HL-60 (cell line): Measurements from ENCODE around the gene COX18.

Source experiments
- GABPA ChIP-seq: IDR thresholded peaks from 2 replicates; pipeline ENCODE4 v1.6.1; 2012; ENCODE audit warnings: low read depth
- POLR2AphosphoS5 ChIP-seq: IDR thresholded peaks from 2 replicates; pipeline ENCODE4 v1.6.1; 2012; ENCODE audit warnings: low read depth
- TF ChIP-seq, protein P1 (sequence below): IDR thresholded peaks from one replicate; pipeline ENCODE4 v1.5.1; 2011; ENCODE audit warnings: low read length, control low read depth, inconsistent platforms; ENCODE audit not compliant: insufficient read depth

GRCh38 chr4:73080789-73081188 is 11.3 kb upstream of the COX18 start:
- TF ChIP-seq, protein P1, sequence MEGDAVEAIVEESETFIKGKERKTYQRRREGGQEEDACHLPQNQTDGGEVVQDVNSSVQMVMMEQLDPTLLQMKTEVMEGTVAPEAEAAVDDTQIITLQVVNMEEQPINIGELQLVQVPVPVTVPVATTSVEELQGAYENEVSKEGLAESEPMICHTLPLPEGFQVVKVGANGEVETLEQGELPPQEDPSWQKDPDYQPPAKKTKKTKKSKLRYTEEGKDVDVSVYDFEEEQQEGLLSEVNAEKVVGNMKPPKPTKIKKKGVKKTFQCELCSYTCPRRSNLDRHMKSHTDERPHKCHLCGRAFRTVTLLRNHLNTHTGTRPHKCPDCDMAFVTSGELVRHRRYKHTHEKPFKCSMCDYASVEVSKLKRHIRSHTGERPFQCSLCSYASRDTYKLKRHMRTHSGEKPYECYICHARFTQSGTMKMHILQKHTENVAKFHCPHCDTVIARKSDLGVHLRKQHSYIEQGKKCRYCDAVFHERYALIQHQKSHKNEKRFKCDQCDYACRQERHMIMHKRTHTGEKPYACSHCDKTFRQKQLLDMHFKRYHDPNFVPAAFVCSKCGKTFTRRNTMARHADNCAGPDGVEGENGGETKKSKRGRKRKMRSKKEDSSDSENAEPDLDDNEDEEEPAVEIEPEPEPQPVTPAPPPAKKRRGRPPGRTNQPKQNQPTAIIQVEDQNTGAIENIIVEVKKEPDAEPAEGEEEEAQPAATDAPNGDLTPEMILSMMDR, result no peak
- TF ChIP-seq POLR2AphosphoS5 (no peak), GABPA (no peak)
